Caco-2 (cell line): ENCODE measurements around the gene F10. TPM values are rescaled to one million over a fixed set of nuclear protein-coding genes. Genes with fewer than 3 reads are reported as not detected.

Source experiments
- BruUV-seq: library from RNA; stranded (reverse); fragments of 400-500 nt; replicated peaks from 2 replicates; lab custom pipeline; 2021; lab: Mats Ljungman, UMichigan
- CTCF ChIA-PET: fragments of 300-600 bp; sonication (Branson Sonifier 250); formaldehyde crosslinking; loops from one replicate; lab custom pipeline; 2022; ENCODE audit warnings: antibody characterized with exemption; lab: Charles Lee
- POLR2A ChIA-PET: fragments of 300-600 bp; sonication (Branson Sonifier 250); formaldehyde crosslinking; loops from one replicate; lab custom pipeline; 2022; ENCODE audit warnings: antibody characterized with exemption; lab: Charles Lee
- DNase-seq, 2 experiments: peaks; one replicate each; pipeline versions ENCODE4 v3.0.0 to v3.0.0-alpha.2; 2020 to 2022
- H3K27me3 ChIP-seq: replicated peaks from 2 replicates; pipeline ENCODE4 v1.6.0; 2011; ENCODE audit warnings: low read length; ENCODE audit not compliant: control insufficient read depth, insufficient read depth
- H3K36me3 ChIP-seq: 2 replicates; pipeline ENCODE4 v1.5.1; 2011; ENCODE audit warnings: low read length; ENCODE audit not compliant: control insufficient read depth, insufficient read depth
- H3K4me1 ChIP-seq: fragments of 250-450 bp; sonication (Bioruptor Pico); 2 replicates; pipeline ENCODE4 v1.5.1; 2020; ENCODE audit warnings: mild to moderate bottlenecking
- H3K4me3 ChIP-seq: 2 replicates; pipeline ENCODE4 v1.5.1; 2011; ENCODE audit warnings: low read depth, mild to moderate bottlenecking, control low read depth, low read length
- H3K9me3 ChIP-seq: fragments of 250-450 bp; sonication (Bioruptor Pico); 2 replicates; pipeline ENCODE4 v1.5.1; 2020; ENCODE audit warnings: mild to moderate bottlenecking, moderate library complexity
- H3K27ac Mint-ChIP-seq: one replicate; pipeline ENCODE4 v1.8.0; 2022; ENCODE audit warnings: mixed read lengths; ENCODE audit not compliant: unreplicated experiment
- H3K27me3 Mint-ChIP-seq: one replicate; pipeline ENCODE4 v1.8.0; 2022; ENCODE audit warnings: mixed read lengths; ENCODE audit not compliant: insufficient read depth, unreplicated experiment
- H3K36me3 Mint-ChIP-seq: one replicate; pipeline ENCODE4 v1.8.0; 2022; ENCODE audit warnings: mild to moderate bottlenecking, mixed read lengths; ENCODE audit not compliant: insufficient read depth, unreplicated experiment
- H3K4me1 Mint-ChIP-seq: one replicate; pipeline ENCODE4 v1.8.0; 2022; ENCODE audit warnings: low read depth, mixed read lengths; ENCODE audit not compliant: unreplicated experiment
- H3K4me3 Mint-ChIP-seq: one replicate; pipeline ENCODE4 v1.8.0; 2022; ENCODE audit warnings: mild to moderate bottlenecking, moderate library complexity, mixed read lengths; ENCODE audit not compliant: unreplicated experiment
- H3K9me3 Mint-ChIP-seq: one replicate; pipeline ENCODE4 v1.8.0; 2022; ENCODE audit warnings: mixed read lengths; ENCODE audit not compliant: unreplicated experiment
- intact Hi-C: fragments of 100-400 bp; cut with micrococcal nuclease; formaldehyde crosslinking; loops from one replicate; pipeline ENCODE4 v1.10.0; 2022; ENCODE audit not compliant: unreplicated experiment
- total RNA-seq: library from RNA; stranded (reverse); gene quantifications from 2 replicates; pipeline ENCODE4 v1.2.3, GENCODE V29; 2022
- TF ChIP-seq, protein P1 (sequence below), 2 experiments: fragments of 200-600 bp in 1 of 2; IDR thresholded peaks; 1 replicate in 1 of 2; 2 replicates in 1 of 2; pipeline versions ENCODE4 v1.5.1 to v1.8.0; 2011 to 2022; ENCODE audit warnings: antibody characterized with exemption in 1 of 2, control low read depth in 1 of 2, inconsistent platforms in 1 of 2, low read depth in 1 of 2, low read length in 1 of 2, mild to moderate bottlenecking in 1 of 2, moderate library complexity in 1 of 2; ENCODE audit not compliant: insufficient read depth in 1 of 2, severe bottlenecking in 1 of 2, unreplicated experiment in 1 of 2

F10 gene
- total RNA-seq, 1 experiment from 2014 or later = 34.3 TPM

DNA sequence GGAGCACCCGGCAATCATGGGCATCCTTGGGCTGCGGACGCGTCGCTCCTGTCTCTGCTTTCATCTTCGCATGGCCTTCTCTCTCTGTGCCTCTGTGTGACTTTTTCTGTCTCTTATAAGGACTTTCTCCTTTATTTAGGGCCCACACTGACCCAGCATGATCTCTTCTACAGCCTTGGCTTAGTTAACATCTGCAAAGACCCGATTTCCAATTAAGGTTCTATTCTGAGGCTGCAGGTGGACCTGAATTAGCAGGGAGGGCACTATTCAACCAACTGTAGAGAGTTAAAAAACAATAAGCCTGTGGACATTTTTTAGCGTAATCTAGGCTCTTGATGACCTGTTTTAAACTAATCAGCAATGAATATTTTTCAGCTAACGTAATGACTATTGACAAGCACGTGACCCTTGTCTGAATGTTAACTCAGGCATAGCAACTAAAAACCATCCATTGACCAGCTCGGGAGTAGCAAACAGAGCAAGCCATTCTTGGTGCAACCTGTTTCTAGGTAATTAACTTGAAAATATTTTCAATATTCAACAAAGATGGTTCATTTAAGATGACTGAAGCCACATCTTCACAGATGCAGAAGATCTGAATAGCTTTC, 15.2 kb downstream of the F10 start:
- Histone ChIP-seq H3K36me3 (peaks cover 2% of the 10 kb centered on the region; the same call in 1 of the 2 replicates), H3K9me3 (no peaks in the 10 kb centered on the region), H3K4me1 (0 out of 2 replicates have a peak, but pooled peaks cover 4% of the 10 kb centered on the region), H3K4me3 (no peak overlapping the region), H3K27me3 (no peaks in the 10 kb centered on the region)
- no peaks in the 10 kb centered on the region for H3K27me3 Mint-ChIP-seq
- H3K36me3 Mint-ChIP-seq = no peaks in the 10 kb centered on the region
- H3K4me3 Mint-ChIP-seq = no peak overlapping the region
- no peak overlapping the region for H3K27ac Mint-ChIP-seq
- H3K4me1 Mint-ChIP-seq = no peaks in the 10 kb centered on the region
- intact Hi-C loops = no loop called here
- TF ChIP-seq, protein P1, sequence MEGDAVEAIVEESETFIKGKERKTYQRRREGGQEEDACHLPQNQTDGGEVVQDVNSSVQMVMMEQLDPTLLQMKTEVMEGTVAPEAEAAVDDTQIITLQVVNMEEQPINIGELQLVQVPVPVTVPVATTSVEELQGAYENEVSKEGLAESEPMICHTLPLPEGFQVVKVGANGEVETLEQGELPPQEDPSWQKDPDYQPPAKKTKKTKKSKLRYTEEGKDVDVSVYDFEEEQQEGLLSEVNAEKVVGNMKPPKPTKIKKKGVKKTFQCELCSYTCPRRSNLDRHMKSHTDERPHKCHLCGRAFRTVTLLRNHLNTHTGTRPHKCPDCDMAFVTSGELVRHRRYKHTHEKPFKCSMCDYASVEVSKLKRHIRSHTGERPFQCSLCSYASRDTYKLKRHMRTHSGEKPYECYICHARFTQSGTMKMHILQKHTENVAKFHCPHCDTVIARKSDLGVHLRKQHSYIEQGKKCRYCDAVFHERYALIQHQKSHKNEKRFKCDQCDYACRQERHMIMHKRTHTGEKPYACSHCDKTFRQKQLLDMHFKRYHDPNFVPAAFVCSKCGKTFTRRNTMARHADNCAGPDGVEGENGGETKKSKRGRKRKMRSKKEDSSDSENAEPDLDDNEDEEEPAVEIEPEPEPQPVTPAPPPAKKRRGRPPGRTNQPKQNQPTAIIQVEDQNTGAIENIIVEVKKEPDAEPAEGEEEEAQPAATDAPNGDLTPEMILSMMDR (IDR thresholded peaks at IDR 0.05; ENCODE audit: insufficient read depth in 1 of 2, low read depth in 1 of 2, low read length in 1 of 2, severe bottlenecking in 1 of 2, unreplicated experiment in 1 of 2) = no peak
- no peak for DNase-seq
- no peaks in the 10 kb centered on the region for H3K9me3 Mint-ChIP-seq
- no TSS peak for BruUV-seq
- ChIA-PET POLR2A (no interaction called here), CTCF (no interaction called here)

DNA sequence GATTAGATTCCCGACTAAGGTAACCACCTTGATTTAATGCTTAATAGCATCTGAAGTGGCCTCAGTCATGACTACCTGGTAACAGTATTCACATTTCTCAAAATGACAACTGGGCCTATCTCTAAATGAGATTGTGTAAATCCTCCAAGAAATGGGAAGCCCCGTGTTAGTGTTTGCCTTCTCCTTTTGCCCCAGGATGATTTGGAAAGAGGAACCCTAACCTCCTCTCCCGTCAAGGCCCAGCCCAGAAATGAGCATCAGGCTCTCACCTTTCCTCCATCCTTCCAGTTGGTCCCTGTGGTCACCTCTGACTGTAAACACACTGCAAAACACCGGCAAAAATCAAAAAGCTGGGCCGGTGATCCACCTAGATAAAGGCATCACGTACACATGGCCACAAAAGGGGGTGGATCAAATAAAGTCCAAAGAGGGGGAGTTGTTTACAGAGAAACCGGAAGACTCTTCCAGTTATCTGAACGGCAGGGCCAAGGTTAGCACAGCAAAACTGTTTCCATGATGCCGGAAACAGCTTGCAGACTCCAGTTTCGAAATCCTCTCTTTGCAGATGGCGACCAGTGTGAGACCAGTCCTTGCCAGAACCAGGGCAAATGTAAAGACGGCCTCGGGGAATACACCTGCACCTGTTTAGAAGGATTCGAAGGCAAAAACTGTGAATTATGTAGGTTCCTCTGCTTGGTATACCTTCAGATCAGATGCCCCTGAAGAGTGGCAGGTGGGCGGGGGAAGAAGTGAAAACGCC, 16.4 kb downstream of the F10 start:
- H3K4me1 Mint-ChIP-seq = no peaks in the 10 kb centered on the region
- no peak overlapping the region for H3K27ac Mint-ChIP-seq
- no peaks in the 10 kb centered on the region for H3K27me3 Mint-ChIP-seq
- CTCF ChIA-PET = no interaction called here
- TF ChIP-seq, protein P1 (IDR thresholded peaks at IDR 0.05; ENCODE audit: insufficient read depth in 1 of 2, low read depth in 1 of 2, low read length in 1 of 2, severe bottlenecking in 1 of 2, unreplicated experiment in 1 of 2) = no peak
- H3K36me3 Mint-ChIP-seq = no peaks in the 10 kb centered on the region
- Histone ChIP-seq H3K9me3 (no peaks in the 10 kb centered on the region), H3K4me3 (no peak overlapping the region), H3K27me3 (no peaks in the 10 kb centered on the region), H3K36me3 (peaks cover 2% of the 10 kb centered on the region; the same call in 1 of the 2 replicates), H3K4me1 (0 out of 2 replicates have a peak, but pooled peaks cover 4% of the 10 kb centered on the region)
- POLR2A ChIA-PET = no interaction called here
- intact Hi-C loops = no loop called here
- DNase-seq = no peak
- H3K4me3 Mint-ChIP-seq = no peak overlapping the region
- no peaks in the 10 kb centered on the region for H3K9me3 Mint-ChIP-seq
- no TSS peak for BruUV-seq

DNA sequence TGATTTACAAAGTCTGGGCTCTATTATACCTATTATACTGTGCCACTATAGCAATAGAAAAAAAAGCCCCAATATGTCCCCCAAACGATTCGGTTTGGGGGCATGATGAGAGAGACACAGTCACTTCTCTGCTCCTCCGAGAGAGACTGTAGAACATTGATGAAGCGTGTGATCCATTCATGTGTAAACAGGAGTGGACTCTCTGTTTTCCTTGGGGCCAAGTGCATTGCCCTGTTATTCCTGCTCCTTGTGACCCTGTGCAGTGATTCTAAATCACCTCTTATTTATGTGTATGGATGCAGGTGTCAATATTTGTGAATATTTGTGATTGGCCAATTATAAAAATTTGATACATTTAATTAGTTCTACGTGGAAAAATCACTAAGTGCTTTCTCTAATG, 17.0 kb downstream of the F10 start:
- intact Hi-C loops = no loop called here
- ChIA-PET POLR2A (no interaction called here), CTCF (no interaction called here)
- Mint-ChIP-seq H3K9me3 (no peaks in the 10 kb centered on the region), H3K27ac (no peak overlapping the region), H3K27me3 (no peaks in the 10 kb centered on the region), H3K36me3 (no peaks in the 10 kb centered on the region), H3K4me3 (no peak overlapping the region), H3K4me1 (no peaks in the 10 kb centered on the region)
- Histone ChIP-seq H3K27me3 (no peaks in the 10 kb centered on the region), H3K4me1 (0 out of 2 replicates have a peak, but pooled peaks cover 4% of the 10 kb centered on the region), H3K9me3 (no peaks in the 10 kb centered on the region), H3K4me3 (no peak overlapping the region), H3K36me3 (peaks cover 2% of the 10 kb centered on the region; the same call in 1 of the 2 replicates)
- TF ChIP-seq, protein P1 (IDR thresholded peaks at IDR 0.05; ENCODE audit: insufficient read depth in 1 of 2, low read depth in 1 of 2, low read length in 1 of 2, severe bottlenecking in 1 of 2, unreplicated experiment in 1 of 2) = no peak
- DNase-seq = no peak
- BruUV-seq = no TSS peak
